NB4 (cell line): ENCODE measurements around the gene GRID1.

Source experiments
- DNase-seq: peaks from one replicate; pipeline ENCODE4 v3.0.0; 2010; ENCODE audit warnings: low read depth
- H3K4me3 ChIP-seq: one replicate; pipeline ENCODE4 v1.5.1; 2011; ENCODE audit warnings: mild to moderate bottlenecking, low read depth, low read length, moderate library complexity
- CTCF ChIP-seq: IDR thresholded peaks from one replicate; pipeline ENCODE4 v1.5.1; 2012; ENCODE audit warnings: low read depth, low read length
- MAX ChIP-seq: IDR thresholded peaks from 2 replicates; pipeline ENCODE4 v1.6.1; 2011; ENCODE audit warnings: low read depth, low read length
- MYC ChIP-seq: IDR thresholded peaks from 2 replicates; pipeline ENCODE4 v1.6.1; 2011; ENCODE audit warnings: low read depth, low read length
- POLR2A ChIP-seq: IDR thresholded peaks from 2 replicates; pipeline ENCODE4 v1.6.1; 2011; ENCODE audit warnings: mild to moderate bottlenecking; ENCODE audit not compliant: insufficient read length; ENCODE audit errors: extremely low read depth

The GRID1 gene

GRCh38 chr10:85668522-85668921, 698.1 kb downstream of the GRID1 start:
- DNase-seq, result no peak
- TF ChIP-seq POLR2A (no peak), MAX (no peak), CTCF (no peak), MYC (no peak)
- no peak overlapping the region for H3K4me3 ChIP-seq

GRCh38 chr10:85667638-85668233, 698.9 kb downstream of the GRID1 start:
- H3K4me3 ChIP-seq, result no peak overlapping the region
- TF ChIP-seq MAX, result no peak
- no peak for TF ChIP-seq MYC
- no peak for TF ChIP-seq POLR2A
- no peak for TF ChIP-seq CTCF
- DNase-seq, result no peak

- no peak overlapping the region for H3K4me3 ChIP-seq
- no peak for DNase-seq
- TF ChIP-seq CTCF, result no peak
- TF ChIP-seq POLR2A, result no peak
- no peak for TF ChIP-seq MAX
- no peak for TF ChIP-seq MYC
These were observed 699.6 kb downstream of the GRID1 start for GRCh38 chr10:85666987-85667386.

GRCh38 chr10:85666102-85666501, 700.5 kb downstream of the GRID1 start:
- TF ChIP-seq CTCF (no peak), MYC (no peak), POLR2A (no peak), MAX (no peak)
- DNase-seq, result no peak
- H3K4me3 ChIP-seq, result no peak overlapping the region

- H3K4me3 ChIP-seq, result no peak overlapping the region
- DNase-seq, result no peak
- TF ChIP-seq MAX (no peak), POLR2A (no peak), MYC (no peak), CTCF (no peak)
These were observed 700.9 kb downstream of the GRID1 start for GRCh38 chr10:85665681-85666080.

GRCh38 chr10:85665078-85665477, 701.5 kb downstream of the GRID1 start:
- TF ChIP-seq MYC (no peak), CTCF (no peak), MAX (no peak), POLR2A (no peak)
- DNase-seq, result no peak
- no peak overlapping the region for H3K4me3 ChIP-seq
